ENCODE data around the gene NPAS4.

DNA sequence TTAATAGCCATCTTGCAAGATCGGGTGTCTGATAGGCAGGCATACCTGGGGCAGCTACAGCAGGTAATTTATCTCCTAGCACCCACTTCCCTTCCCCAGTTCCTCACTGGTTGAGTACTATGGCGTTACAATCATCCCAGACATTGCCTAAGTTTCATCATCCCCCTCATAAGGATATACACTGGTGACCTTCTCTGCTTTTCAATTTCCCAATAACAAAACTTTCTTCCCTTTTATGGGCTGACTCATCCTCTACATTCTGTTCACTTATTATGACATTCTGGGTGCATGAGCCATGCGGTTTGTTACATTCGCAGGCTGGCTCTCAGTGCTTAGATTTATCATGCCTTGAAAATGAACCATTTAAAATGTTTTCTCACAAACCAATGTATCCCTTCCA is 22.8 kb downstream of the NPAS4 start:
- TF ChIP-seq, protein P1, sequence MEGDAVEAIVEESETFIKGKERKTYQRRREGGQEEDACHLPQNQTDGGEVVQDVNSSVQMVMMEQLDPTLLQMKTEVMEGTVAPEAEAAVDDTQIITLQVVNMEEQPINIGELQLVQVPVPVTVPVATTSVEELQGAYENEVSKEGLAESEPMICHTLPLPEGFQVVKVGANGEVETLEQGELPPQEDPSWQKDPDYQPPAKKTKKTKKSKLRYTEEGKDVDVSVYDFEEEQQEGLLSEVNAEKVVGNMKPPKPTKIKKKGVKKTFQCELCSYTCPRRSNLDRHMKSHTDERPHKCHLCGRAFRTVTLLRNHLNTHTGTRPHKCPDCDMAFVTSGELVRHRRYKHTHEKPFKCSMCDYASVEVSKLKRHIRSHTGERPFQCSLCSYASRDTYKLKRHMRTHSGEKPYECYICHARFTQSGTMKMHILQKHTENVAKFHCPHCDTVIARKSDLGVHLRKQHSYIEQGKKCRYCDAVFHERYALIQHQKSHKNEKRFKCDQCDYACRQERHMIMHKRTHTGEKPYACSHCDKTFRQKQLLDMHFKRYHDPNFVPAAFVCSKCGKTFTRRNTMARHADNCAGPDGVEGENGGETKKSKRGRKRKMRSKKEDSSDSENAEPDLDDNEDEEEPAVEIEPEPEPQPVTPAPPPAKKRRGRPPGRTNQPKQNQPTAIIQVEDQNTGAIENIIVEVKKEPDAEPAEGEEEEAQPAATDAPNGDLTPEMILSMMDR (IDR thresholded peaks at IDR 0.05) = no peak
- TF ChIP-seq POLR2A (IDR thresholded peaks at IDR 0.05) = no peak
